ENCODE data around the gene RAP1GAP2. TPM values are rescaled to one million over a fixed set of nuclear protein-coding genes. Genes with fewer than 3 reads are reported as not detected.

RAP1GAP2 gene
- total and polyA plus RNA-seq, 2 of the 8 experiments (the other 6 are each of a cell fraction or from before 2014, with no cell fraction given), result 24.0 to 63.8 TPM

DNA sequence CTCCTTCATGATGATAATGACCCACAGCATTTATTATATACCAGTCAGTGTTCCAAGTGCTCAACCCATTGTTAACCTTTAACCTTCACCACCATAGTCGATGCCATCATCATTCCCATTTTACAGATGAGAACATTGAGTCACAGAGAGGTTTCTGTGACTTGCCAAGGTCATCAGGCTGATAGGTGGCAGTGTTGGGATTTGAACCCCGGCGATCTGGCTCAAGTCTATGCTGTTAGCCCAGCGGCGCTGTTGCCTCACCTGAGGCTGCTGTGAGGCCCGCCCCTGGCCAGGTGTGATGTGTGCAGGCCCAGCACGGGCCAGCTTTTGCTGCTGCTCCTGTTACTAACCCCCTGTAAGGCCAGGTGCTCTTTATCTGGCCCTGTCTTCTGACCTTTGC, 166.0 kb downstream of the RAP1GAP2 start:
- Histone ChIP-seq H3K56ac (replicated peaks; ENCODE audit: insufficient read length, low read depth, low read length) (no peak overlapping the region), H2AK5ac (ENCODE audit: low read depth, low read length) (no peak overlapping the region), H3K79me1 (ENCODE audit: low read depth, low read length) (peaks cover 4% of the 10 kb centered on the region), H4K8ac (ENCODE audit: extremely low read depth, insufficient read depth, low read length) (no peak overlapping the region), H3K4me3 (ENCODE audit: extremely low read depth in 1 of 4, insufficient read depth in 2 of 4, low read depth in 3 of 4, low read length in 4 of 4) (no peak overlapping the region), H2BK12ac (ENCODE audit: low read depth, low read length) (no peak overlapping the region), H3K27ac (ENCODE audit: low read depth, low read length) (no peak overlapping the region), H3K36me3 (ENCODE audit: control insufficient read depth in 2 of 4, insufficient read depth in 4 of 4, low read length in 3 of 4) (peaks cover 0 to 8% (median 3%) of the 10 kb centered on the region in 4 experiments; a peak in 2 of 8 replicates), H3K9me3 (ENCODE audit: insufficient read depth in 2 of 2, low read depth in 1 of 2, low read length in 1 of 2) (no peaks in the 10 kb centered on the region), H3K4me1 (replicated peaks in 1 of 4; ENCODE audit: control insufficient read depth in 3 of 4, insufficient read depth in 4 of 4, low read length in 3 of 4) (peaks cover 2 to 24% (median 6%) of the 10 kb centered on the region in 4 experiments; a peak in 4 of 7 replicates), H4K91ac (replicated peaks; ENCODE audit: insufficient read length, low read length) (no peak overlapping the region), H2BK15ac (ENCODE audit: low read length) (no peak overlapping the region), H2AFZ (ENCODE audit: low read length) (no peak overlapping the region), H3K9ac (replicated peaks in 1 of 4; ENCODE audit: extremely low read depth in 1 of 4, low read depth in 3 of 4, low read length in 3 of 4) (no peak overlapping the region), H3K79me2 (ENCODE audit: control insufficient read depth in 1 of 2, insufficient read depth in 2 of 2, low read length in 2 of 2) (no peaks in the 10 kb centered on the region; a peak in 1 of 4 replicates), H2BK120ac (replicated peaks; ENCODE audit: low read depth, low read length) (no peak overlapping the region), H2BK20ac (ENCODE audit: low read length) (no peak overlapping the region), H2BK5ac (ENCODE audit: low read depth, low read length) (no peak overlapping the region), H3K4me2 (ENCODE audit: insufficient read depth in 1 of 2, low read depth in 2 of 2, low read length in 2 of 2) (no peak overlapping the region), H3K23me2 (ENCODE audit: low read depth, low read length) (no peaks in the 10 kb centered on the region), H3K18ac (ENCODE audit: extremely low read depth, low read length) (no peak overlapping the region), H3K23ac (ENCODE audit: insufficient read length) (no peak overlapping the region), H3K27me3 (replicated peaks in 1 of 4; ENCODE audit: control insufficient read depth in 3 of 4, extremely low read depth in 1 of 4, insufficient read depth in 3 of 4, low read length in 3 of 4) (no peaks in the 10 kb centered on the region), H4K5ac (ENCODE audit: insufficient read length, low read depth, low read length) (no peak overlapping the region), H4K20me1 (replicated peaks in 1 of 2; ENCODE audit: control insufficient read depth in 1 of 2, insufficient read depth in 2 of 2, low read length in 2 of 2) (peaks cover under 1 to 6% of the 10 kb centered on the region in 2 experiments), H3K14ac (ENCODE audit: insufficient read length) (no peak overlapping the region), H3K4ac (replicated peaks; ENCODE audit: insufficient read length, low read depth, low read length) (no peak overlapping the region)
- TF ChIP-seq BRCA1 (IDR thresholded peaks at IDR 0.05; ENCODE audit: low read depth, low read length) (no peak), KDM4A (IDR thresholded peaks at IDR 0.05; ENCODE audit: low read depth, low read length, severe bottlenecking) (no peak), SIRT6 (IDR thresholded peaks at IDR 0.05; ENCODE audit: low read length) (no peak), KDM1A (IDR thresholded peaks at IDR 0.05; ENCODE audit: borderline replicate concordance, low read length) (peak; percentile 79; the same call in 1 of the 2 replicates), YY1 (IDR thresholded peaks at IDR 0.05; ENCODE audit: low read depth, low read length) (no peak), TBP (IDR thresholded peaks at IDR 0.05; ENCODE audit: low read depth, low read length) (no peak), CBX8 (IDR thresholded peaks at IDR 0.05; ENCODE audit: borderline replicate concordance, low read depth, low read length) (no peak), NRF1 (IDR thresholded peaks at IDR 0.05; ENCODE audit: low read depth, low read length) (no peak)
- WGBS, 2 experiments (ENCODE audit: extremely low coverage in 1 of 2, insufficient coverage in 1 of 2, insufficient read length in 1 of 2, insufficient replicate concordance in 2 of 2, low coverage in 1 of 2, low lambda C conversion rate in 2 of 2, missing lambda C conversion rate in 1 of 2), result 97% methylated on average over 7 of the region's 7 CpGs; no CpG with 5 or more reads in 1 of the 2 experiments
- no peak for DNase-seq (ENCODE audit: low read depth in 1 of 2, low spot score in 2 of 2)
- CTCF ChIA-PET (ENCODE audit: partially characterized antibody), result interaction anchor here (1.1 to 2.0 kb wide), 4 partner anchors 11 to 133 kb away, joined by 3 to 7 read pairs (median 5); no protein-coding TSS in a partner anchor
- FAIRE-seq, result no peak
- POLR2A ChIA-PET (ENCODE audit: partially characterized antibody), result interaction anchor here (1.3 to 1.4 kb wide), 3 partner anchors 8 to 109 kb away, joined by 3 to 4 read pairs (median 3); no protein-coding TSS in a partner anchor
